Right renal pelvis (tissue), 4 donors: ENCODE measurements around the gene DCN. TPM values are rescaled to one million over a fixed set of nuclear protein-coding genes. Genes with fewer than 3 reads are reported as not detected.
"Not testable (repeated sequence)": the region's sequence is repeated elsewhere in the genome, so short reads cannot be mapped to it uniquely, and the experiment has no call there.

Experiments
- DNase-seq, 4 donors: peaks; one replicate each; pipeline ENCODE4 v3.0.0-alpha.2; 2013; ENCODE audit warnings: low read depth in 4 of 4, low spot score in 3 of 4, missing footprints in 1 of 4
- polyA plus RNA-seq, 4 donors: library from polyadenylated mRNA; unstranded; fragments of 120-200 nt; gene quantifications; one replicate each; pipeline ENCODE4 v1.2.1, GENCODE V29; 2013; ENCODE audit not compliant: insufficient read length in 4 of 4

DCN gene, protein sequence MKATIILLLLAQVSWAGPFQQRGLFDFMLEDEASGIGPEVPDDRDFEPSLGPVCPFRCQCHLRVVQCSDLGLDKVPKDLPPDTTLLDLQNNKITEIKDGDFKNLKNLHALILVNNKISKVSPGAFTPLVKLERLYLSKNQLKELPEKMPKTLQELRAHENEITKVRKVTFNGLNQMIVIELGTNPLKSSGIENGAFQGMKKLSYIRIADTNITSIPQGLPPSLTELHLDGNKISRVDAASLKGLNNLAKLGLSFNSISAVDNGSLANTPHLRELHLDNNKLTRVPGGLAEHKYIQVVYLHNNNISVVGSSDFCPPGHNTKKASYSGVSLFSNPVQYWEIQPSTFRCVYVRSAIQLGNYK
- 100 to 1,000 TPM; 538 to 737 (median 634) TPM for polyA plus RNA-seq

DNA sequence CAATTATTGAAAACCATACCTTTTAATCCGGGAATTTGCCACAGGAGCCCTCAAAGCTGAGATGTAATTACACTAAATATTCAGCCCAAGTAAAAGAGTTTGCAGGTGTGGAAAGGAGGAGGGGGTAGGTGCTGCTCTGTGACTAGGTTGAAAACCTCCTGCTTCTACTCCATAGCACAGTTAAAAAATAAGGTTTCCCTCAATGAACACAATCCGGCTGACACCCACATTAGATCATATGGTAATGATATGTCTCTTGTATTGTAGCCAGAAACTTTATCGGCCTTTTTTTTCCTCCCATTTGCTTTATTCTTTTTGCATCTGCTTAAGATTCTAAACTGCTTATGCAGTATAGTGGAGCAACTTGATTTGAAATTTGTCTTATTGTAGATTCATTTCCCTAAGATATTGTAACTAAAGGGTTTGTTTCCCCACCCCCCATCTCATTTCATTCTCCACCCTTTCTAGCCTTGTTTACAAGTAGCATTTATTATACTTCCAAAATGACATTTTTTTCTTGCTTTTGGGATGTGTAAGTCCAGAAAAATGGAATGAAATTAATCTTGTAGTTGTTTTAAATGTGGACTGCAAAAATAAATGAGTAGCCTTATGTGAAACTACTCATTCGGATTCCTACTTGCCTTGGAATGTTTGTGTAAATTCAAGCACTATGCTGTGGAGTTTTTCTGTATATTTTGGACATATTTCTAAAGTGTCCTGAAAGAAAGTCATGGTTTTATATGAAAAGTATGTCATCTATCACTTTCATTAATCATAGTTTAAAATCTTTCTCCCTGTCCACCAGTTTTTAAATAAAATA, at the start of gene DCN:
DCN (minus strand) TSS at position 182 of the 820 bp plus-strand sequence. CDS start 4,265 bp downstream, outside the sequence.
- DNase-seq = no peak

DNA sequence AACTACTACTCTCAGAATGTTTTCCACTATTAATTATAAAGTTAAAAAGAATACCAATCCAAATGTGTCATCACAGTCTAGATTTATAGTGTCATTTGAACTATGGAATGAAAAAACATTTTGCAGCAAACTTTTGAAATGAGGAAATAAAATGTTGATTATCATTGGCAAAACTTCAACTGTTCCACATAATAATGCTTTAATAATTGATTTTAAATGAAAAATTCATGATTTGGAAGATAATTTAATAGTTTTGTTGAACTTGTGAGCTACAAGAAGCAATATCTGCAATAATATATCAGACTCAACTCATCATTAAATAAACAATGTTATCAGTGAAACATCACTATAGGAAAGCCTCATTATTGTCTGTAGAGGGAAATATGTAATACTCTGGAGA, 48.2 kb upstream of the DCN start:
- no peak for DNase-seq

DNA sequence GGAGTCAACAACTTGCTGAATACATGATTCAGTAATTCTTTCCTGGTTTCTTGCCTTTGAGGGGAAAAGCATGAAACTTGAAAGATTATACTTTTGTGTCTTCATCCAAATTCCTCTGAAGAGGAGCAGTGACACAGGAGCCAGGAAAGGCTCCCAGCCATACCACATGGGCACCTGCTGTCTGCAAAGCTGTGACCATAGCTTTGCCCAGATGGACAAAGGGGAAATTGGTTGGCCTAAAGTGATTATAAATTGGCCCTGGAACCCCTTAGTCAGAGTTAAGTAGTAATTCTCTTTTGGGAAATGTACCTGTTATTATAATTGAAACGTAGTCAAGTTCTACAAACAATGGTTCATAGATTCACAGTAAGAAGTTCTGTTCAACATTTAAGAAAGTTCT, 44.3 kb upstream of the DCN start:
- no peak for DNase-seq

DNA sequence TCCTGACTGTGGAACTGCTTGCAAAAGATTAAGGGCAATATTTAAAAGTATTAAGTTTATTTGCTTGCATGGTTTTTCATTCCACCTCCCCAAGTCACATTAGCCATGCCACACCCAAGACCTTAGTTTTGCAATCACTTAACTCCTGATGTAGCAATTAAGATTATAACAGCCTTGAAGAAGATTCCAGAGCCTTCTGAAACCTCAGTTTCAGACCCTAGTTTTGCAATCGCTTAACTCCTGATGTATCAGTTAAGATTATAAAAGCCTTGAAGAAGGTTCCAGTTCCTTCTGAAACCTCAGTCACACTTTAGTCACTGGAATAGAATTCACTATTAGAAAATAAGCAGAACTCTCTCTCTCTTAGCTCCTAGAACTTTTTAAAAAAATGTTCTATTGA, 42.7 kb upstream of the DCN start:
- no peak for DNase-seq

DNA sequence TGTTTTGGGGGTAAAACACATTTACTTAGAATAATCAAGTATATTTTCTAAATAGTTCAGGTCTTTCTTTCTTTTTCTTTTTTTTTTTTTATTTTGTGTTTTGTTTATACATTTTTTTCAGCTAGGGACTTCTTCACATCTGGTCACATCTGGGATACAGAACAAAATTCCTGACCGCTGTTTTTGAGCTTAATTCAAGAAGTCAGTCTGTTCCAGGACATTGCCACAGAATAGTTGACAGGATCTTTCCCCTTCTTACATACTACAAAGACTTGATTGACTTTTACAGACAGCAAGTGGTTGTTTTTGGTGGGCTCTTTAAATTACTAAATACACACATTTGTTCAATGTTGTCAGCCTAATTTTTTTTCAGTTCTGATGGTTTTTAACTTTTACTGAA, 41.8 kb upstream of the DCN start:
- no peak for DNase-seq

DNA sequence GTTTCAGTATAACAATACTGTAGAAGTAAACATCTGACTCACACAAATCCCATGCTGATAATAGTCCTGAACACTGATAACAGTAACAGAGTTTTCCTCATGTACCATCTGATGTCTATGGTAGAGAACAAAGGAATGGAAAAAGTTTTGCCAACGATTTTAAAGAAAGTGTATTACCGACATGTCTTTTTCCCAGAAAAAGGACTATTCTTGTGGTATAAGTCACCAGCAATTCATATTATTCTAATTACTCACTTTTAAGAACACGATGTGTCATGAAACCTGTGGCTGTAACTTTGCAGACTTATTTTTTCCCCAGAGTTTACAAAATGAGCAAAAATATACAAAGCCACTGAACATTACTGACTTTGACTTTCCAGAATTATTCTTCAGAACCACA, 40.1 kb upstream of the DCN start:
- no peak for DNase-seq

DNA sequence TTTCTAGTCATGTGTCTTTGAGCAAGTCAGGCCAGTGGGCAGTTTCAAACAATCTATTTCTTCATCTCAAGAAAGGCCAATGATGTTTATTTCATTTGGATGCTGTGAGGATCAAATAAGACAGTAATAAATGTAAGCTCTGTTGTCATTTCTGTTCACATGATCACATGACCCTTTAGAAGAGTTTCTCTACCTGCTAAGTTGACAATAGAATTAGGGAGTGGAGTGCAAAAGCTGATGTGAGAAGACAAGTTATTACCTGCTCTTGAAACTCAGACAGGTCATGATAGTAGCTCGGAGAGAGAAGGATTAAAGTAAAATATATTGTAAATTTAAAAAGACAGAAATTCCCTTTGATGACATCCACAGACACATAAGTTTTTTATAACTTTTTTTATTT, 37.3 kb upstream of the DCN start:
- DNase-seq = no peak

DNA sequence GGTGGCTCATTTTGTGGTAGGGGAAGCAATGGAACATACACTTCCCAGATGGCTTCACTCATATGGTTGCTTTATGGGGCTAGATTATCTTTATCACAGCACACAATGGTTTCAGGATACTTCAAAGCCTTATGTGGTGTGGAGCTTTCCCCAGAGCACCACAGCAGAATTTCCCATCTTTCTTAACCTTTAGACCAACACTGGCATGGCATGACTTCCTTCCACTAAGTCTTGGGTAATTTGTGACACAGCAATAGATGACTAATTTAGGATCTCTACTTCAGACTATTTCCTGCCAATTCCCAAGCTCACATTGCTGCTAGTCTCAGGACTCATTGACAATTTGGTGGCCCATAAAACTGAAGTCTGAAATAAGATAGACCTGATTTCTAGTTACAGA, 36.9 kb upstream of the DCN start:
- no peak for DNase-seq

DNA sequence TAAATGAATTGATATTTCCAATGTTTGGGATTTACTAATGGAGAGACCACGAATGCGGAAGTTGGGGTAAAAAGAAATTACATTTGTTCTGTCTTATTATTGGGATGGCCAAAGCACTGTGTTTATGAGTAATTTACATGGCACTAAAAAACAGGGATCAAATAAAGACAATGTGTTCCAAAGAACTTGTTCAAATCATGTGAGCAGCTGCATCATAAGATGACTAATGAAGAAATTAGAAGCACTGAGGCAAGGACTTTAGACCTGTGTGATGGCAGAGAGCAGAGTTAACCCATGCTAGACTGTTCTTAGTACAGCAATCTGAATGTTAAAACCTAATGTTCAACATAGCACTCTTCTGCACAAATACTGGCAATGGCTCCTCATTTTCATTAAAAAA, 34.3 kb upstream of the DCN start:
- DNase-seq = no peak

DNA sequence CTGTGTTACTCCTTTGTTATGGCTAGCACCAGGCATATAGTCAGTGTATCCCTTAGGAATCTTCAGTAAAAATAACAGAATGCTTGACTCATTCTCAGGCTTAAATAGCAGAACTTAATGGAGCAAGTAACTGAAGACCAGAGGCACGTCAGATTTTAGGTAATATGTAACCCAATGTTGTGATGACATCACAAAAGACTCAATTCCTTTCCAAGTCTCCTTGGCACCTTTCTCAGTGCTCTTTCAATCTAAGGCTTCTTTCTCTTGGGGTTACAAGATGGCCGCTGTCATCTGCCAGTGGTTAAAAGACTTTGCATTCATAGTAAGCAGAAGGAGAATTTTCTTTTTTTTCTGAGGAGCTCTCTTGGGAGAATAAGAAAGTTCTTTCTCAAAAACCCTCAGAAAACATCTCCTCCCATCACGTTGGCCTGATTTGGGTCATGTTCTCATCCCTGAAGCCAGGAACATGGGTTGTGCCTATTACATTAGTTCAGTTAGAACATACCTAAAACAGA, 33.4 kb upstream of the DCN start:
- DNase-seq = peak in 1 of 4 donors; percentile 24

DNA sequence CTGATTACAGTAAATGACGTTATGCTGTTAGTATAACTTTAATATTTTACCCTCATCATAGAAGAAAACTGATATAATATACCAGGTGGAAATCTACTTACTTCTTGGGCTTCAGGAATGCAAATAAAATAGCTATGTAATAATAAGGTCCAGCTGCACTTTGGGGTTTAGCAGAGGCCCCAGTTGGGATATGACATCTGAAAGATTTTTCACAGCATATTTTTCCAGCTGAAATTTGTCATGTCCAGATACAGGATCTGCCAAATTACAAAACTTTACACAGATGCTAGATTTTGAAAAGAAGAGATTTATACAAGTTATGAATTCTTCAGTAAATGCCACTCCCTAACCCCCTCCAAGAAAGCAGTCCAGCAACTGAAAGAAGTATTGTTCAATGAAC, 29.2 kb upstream of the DCN start:
- DNase-seq = no peak

DNA sequence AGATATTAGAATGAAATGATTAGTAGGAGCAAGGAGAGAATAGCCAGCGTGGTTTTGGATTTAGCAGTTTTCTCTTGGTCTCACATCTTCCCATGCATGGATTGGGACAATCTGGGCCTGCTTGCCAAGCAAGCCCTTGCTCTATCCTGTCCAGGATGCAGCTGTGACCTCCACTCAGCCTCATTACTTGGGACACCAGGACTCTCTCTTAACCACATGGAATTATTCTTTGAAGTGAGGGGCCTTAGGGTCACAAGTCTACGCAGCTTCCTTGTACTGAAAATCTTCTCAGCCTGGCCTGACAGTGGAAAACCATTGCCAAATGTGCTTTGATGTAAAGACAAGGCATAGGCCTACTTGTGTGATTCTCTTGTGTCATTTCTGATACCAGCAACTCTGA, 28.0 kb upstream of the DCN start:
- DNase-seq = no peak

DNA sequence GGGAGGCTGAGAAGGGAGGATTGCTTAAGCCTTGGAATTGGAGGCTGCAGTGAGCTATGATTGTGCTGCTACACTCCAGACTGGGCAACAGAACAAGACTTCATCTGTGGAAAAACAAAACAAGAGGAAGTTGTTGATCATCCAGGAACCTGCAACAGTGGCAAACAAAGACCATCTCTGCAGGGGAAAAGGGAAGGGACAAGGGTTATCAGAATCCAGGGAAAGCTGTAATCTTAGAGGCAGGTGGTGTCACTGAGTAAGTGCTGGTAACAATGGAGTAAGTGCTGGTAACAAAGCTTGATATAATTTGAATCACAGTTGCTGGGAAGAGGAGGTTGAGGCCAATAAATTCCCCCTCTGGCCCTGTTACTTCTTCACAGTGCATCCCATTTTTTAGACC, 27.5 kb upstream of the DCN start:
- DNase-seq = no peak

DNA sequence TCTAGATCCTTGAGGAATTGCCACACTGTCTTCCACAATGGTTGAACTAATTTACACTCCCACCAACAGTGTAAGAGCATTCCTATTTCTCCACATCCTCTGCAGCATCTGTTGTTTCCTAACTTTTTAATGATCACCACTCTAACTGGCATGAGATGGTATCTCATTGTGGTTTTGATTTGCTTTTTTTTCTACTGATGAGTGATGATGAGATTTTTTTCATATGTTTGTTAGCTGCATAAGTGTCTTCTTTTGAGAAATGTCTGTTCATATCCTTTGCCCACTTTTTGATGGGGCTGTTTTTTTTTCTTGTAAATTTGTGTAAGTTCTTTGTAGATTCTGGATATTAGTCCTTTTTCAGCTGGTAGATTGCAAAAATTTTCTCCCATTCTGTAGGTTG, 24.7 kb upstream of the DCN start:
- not testable (repeated sequence) for DNase-seq

DNA sequence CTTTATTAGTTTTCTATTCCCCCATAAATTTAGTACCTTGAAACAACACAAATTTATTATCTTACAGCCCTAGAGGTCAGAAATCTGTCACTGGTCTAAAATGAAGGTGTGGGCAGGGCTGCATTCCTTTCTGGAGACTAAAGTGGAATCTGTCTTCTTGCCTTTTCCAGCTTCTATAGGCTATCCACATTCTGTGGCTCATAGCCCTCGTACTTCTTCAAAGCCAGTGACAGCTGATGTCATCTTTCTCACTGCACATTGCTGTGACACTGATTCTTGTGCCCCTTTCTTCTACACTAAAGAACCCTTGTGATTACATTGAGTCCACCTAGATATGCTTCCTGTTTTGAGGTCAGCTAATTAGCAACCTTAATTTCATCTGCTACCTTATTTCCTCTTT, 23.2 kb upstream of the DCN start:
- DNase-seq = no peak

DNA sequence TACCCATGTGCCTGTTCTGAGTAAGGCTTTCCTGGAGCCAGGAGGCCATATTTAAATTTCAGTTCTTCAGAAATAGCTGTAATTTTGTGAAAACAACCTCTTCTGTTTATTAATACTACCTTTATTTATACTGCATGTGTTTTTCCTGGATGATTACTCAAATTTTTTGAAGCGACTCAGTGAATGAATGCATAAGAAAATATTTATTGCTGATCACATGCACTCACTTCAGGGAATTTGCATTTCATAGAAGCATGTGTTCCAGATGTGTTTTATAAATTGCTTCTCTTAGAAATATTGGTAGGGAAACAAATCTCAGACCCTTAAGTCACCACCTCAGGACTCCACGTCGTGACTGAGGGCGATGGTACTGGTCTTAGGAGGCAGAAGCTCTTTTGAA, 21.8 kb upstream of the DCN start:
- DNase-seq = no peak

DNA sequence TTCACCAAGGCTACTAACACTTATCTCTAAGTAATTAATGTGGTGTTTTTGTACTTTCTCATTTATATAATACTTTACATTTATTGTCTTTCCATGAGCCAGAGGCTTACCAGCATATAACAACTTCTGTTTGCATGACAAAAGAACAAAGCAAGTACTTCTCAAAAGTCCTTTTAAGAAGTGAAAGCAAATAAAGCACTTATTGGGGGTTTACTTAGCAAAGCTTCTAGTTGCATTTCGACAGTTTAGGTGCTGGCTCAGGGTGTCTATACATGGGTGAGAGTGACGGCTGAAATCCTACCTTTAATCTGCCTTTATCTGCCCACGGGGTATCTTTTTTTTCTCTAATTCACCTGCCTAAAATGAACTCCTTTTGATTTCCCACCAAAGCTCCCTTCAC, 21.0 kb upstream of the DCN start:
- no peak for DNase-seq

DNA sequence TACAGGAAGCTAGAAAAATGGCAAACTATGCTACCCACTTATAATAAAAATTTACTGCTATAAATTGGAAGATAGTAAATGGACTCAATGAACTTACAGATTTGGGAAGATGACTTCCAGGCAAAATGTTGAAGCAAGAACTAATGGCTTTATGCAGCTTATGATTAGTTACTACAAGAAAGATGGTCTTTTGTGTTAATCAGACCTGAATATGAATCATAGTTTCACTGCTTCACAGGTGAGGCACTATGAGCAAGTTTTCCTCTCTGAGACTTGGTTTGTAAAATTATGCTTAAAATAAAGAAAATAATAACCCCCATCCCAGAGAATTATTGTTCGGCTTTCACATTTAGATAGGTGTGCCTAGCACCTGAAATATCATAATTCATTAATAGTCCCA, 19.8 kb upstream of the DCN start:
- DNase-seq = no peak

DNA sequence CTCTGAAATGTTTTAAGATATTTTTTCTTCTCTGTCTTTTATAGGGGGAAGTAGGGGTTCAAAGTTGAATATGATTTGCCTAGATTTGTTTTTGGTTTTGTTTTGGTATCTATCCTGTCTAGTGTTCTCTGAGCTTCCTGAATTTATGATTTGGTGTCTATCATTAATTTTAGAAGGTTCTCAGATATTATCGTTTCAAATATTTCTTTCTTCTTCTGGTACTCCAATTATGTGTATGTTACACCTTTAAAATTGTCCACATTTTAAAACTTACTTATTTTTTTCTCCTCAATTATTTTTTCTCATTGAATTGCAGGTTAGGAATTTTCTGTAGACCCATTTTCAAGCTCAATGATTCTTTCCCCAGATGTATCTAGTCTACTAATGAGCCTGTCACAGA, 13.8 kb upstream of the DCN start:
- DNase-seq = no peak

DNA sequence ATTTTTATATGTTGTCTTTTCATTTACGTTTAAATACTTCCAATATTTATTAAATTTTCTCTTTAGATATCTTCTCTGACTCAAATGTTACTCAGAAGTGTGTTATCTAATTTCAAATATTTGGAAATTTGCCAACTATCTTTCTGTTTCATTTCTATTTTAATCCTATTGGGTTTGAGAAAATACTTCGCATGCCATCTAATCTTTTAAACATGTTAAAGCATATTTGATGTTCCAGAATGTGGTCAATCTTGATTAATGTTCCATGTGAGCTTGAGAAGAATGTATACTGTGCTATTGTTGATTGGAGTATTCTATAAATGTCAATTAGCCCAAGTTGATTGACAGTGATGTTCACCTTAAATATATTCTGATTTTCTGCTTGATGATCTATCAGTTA, 11.9 kb upstream of the DCN start:
- no peak for DNase-seq

DNA sequence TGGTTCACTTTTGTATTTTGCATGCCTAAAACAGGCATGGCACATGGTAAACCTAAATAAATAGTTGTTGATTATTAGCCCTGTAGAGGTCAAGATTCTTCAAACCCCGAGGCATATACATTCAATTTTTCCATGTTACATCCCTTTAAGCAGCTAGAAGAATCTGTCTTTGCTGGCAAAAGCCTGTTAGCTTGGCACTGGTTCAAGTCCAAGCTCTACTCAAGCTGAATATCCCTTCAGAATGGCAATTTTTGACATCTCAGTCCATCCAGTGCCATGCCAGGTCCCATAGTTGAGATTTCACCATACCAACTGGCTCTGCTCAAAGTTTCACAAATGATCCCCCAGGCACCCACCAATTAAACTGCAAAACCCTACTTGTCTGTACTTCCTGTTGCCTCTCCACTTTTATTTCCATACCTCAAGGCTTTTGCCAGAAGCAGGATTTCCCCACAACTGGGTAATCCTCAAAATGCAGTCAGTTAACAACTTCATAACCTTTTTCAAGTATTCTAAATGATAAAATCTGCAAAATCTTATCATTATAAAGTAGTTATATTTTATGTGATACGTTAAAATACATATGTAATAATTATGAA, 9.0 kb upstream of the DCN start:
- no peak for DNase-seq
